Heart left ventricle (tissue), 13 donors: ENCODE measurements around the gene ADCY10.
"Not testable (repeated sequence)": the region's sequence is repeated elsewhere in the genome, so short reads cannot be mapped to it uniquely, and the experiment has no call there.

Experiments
- CTCF ChIP-seq, 12 donors: fragments of 200-600 bp; sonication (generic) in 4 of 12; IDR thresholded peaks; one replicate each; pipeline versions ENCODE4 v1.5.0 to v1.8.0; 2018 to 2022; ENCODE audit warnings: antibody characterized with exemption in 12 of 12, mild to moderate bottlenecking in 5 of 12
- POLR2A ChIP-seq, 2 donors: fragments of 450-650 bp; IDR thresholded peaks; one replicate each; pipeline ENCODE4 v1.6.1; 2017; ENCODE audit warnings: antibody characterized with exemption in 2 of 2, mild to moderate bottlenecking in 2 of 2, moderate library complexity in 2 of 2
- donor health status: ischemic (EF 13 %, LVEDD 7.1; RV severe dilation, severe dysfunction).
- donor health status: DM: no; HTN: yes; CAD: no.
- donor health status: DM: no; HTN: no; CAD: no.
- donor health status: ischemic (EF 25% LVEDD 6.9; RV normal size, moderate dysfunction).
- donor health status: ischemic (EF 25% LVEDD 5.7; RV mildly dilated, moderate dysfunction).
- donor health status: ischemic (EF 35%, LVEDD 5.7; RV mildly dilated, moderate dysfunction).
- donor health status: nonischemic (EF 11% LVEDD 7.7; RV severe dilation, severe dysfunction).
- donor health status: DM: yes; HTN: yes; CAD: no.
- donor health status: PGD.
- donor health status: ischemic (EF 29% LVEDD 5.4; RV normal size, mild dysfunction).
- donor health status: nonischemic (EF 23%, LVEDD 6.1; RV moderate dilation, normal function).

GRCh38 chr1:167863191-167863920 lies 50.6 kb downstream of the ADCY10 start:
- not testable (repeated sequence) for TF ChIP-seq POLR2A, CTCF (IDR thresholded peaks at IDR 0.05)
